Keratinocyte (primary cell): ENCODE measurements around the gene SYTL4.

Source experiments
- CTCF ChIP-seq, 3 experiments: IDR thresholded peaks in 1 of 3; conservative IDR thresholded peaks in 1 of 3; optimal IDR thresholded peaks in 1 of 3; 2 replicates in 2 of 3; 3 replicates in 1 of 3; pipeline versions ENCODE3 to v1.5.1; 2011; ENCODE audit warnings: low read length in 3 of 3, mild to moderate bottlenecking in 3 of 3, moderate library complexity in 2 of 3, control low read depth in 1 of 3, inconsistent platforms in 1 of 3; ENCODE audit not compliant: insufficient read depth in 2 of 3; ENCODE audit errors: extremely low read depth in 1 of 3
- EZH2 ChIP-seq: IDR thresholded peaks from one replicate; pipeline ENCODE4 v1.6.1; 2012; ENCODE audit warnings: inconsistent platforms, mild to moderate bottlenecking, low read length, moderate library complexity

- TF ChIP-seq EZH2: no peak
- peak; percentile 10 to 48 (median 26) for TF ChIP-seq CTCF (optimal IDR thresholded peaks at IDR 0.05 in 1 of 3, IDR thresholded peaks at IDR 0.05 in 1 of 3, conservative IDR thresholded peaks at IDR 0.05 in 1 of 3; ENCODE audit: extremely low read depth in 1 of 3, insufficient read depth in 2 of 3, low read length in 3 of 3)
Observed at GRCh38 chrX:100654261-100654660, 77.7 kb downstream of the SYTL4 start.
